Measurements from ENCODE around the gene SPATA1.
"Not testable (repeated sequence)": the region's sequence is repeated elsewhere in the genome, so short reads cannot be mapped to it uniquely, and the experiment has no call there.

The SPATA1 gene

GRCh38 chr1:84509029-84509428, 2.8 kb downstream of the SPATA1 start:
- no peak for DNase-seq

- DNase-seq = no peak
These were observed 4.0 kb downstream of the SPATA1 start for GRCh38 chr1:84510165-84510564.

- DNase-seq = no peak
These were observed 4.5 kb downstream of the SPATA1 start for GRCh38 chr1:84510668-84511067.

- no peak for DNase-seq
These were observed 18.4 kb downstream of the SPATA1 start for GRCh38 chr1:84524590-84524989.

- no peak for DNase-seq
These were observed 19.6 kb downstream of the SPATA1 start for GRCh38 chr1:84525779-84526178.

- no peak for DNase-seq
These were observed 32.4 kb downstream of the SPATA1 start for GRCh38 chr1:84538599-84538998.

GRCh38 chr1:84539972-84540371, 33.8 kb downstream of the SPATA1 start:
- DNase-seq = no peak

- no peak for DNase-seq
These were observed 34.6 kb downstream of the SPATA1 start for GRCh38 chr1:84540759-84541158.

- no peak for DNase-seq
These were observed 35.5 kb downstream of the SPATA1 start for GRCh38 chr1:84541679-84542078.

- no peak for DNase-seq
These were observed 44.6 kb downstream of the SPATA1 start for GRCh38 chr1:84550826-84551225.

- no peak for DNase-seq
These were observed 63.0 kb downstream of the SPATA1 start for GRCh38 chr1:84569216-84569615.

- no peak for DNase-seq
These were observed 64.4 kb downstream of the SPATA1 start for GRCh38 chr1:84570436-84571149.

- DNase-seq = no peak
These were observed 65.0 kb downstream of the SPATA1 start for GRCh38 chr1:84571150-84571535.

- no peak for DNase-seq
These were observed 67.3 kb downstream of the SPATA1 start for GRCh38 chr1:84573481-84573966.

GRCh38 chr1:84573967-84574842, 68.0 kb downstream of the SPATA1 start, which contains the start of gene CTBS:
Gene CTBS, minus strand, starts transcription at chr1:84574440. Its CDS starts 25 bp downstream, at chr1:84574415.
- DNase-seq = peak; percentile 59 to 86 (median 73)

- DNase-seq = no peak
These were observed 68.8 kb downstream of the SPATA1 start for GRCh38 chr1:84574936-84575335.

GRCh38 chr1:84581648-84582047, 75.5 kb downstream of the SPATA1 start:
- no peak for DNase-seq

GRCh38 chr1:84582802-84583587, 76.8 kb downstream of the SPATA1 start:
- DNase-seq = no peak

GRCh38 chr1:84583648-84584047, 77.5 kb downstream of the SPATA1 start:
- no peak for DNase-seq

GRCh38 chr1:84584126-84584525, 77.9 kb downstream of the SPATA1 start:
- DNase-seq = no peak

- no peak for DNase-seq
These were observed 79.6 kb downstream of the SPATA1 start for GRCh38 chr1:84585803-84586202.

- DNase-seq = no peak
These were observed 80.9 kb downstream of the SPATA1 start for GRCh38 chr1:84587099-84587498.

GRCh38 chr1:84594959-84595358, 88.8 kb downstream of the SPATA1 start:
- DNase-seq = not testable (repeated sequence)
